HepG2 (cell line): ENCODE measurements around the gene PPDPF. TPM values are rescaled to one million over a fixed set of nuclear protein-coding genes. Genes with fewer than 3 reads are reported as not detected.

ENCODE experiments used
- CAMTA2 ChIP-seq: sonication (generic); formaldehyde crosslinking; IDR thresholded peaks from 2 replicates; pipeline ENCODE4 v1.4.0; 2020; ENCODE audit warnings: mild to moderate bottlenecking, missing genetic modification reagents, borderline replicate concordance
- GZF1 ChIP-seq: sonication (generic); formaldehyde crosslinking; IDR thresholded peaks from 2 replicates; pipeline ENCODE4 v1.5.1; 2020; ENCODE audit warnings: mild to moderate bottlenecking, missing genetic modification reagents
- HMG20A ChIP-seq: IDR thresholded peaks from 2 replicates; pipeline ENCODE4 v1.6.1; 2016; ENCODE audit warnings: borderline replicate concordance
- HMGXB4 ChIP-seq, 2 experiments: sonication (generic) in 1 of 2; formaldehyde crosslinking in 1 of 2; IDR thresholded peaks; 2 replicates each; pipeline versions ENCODE4 v1.4.0 to v1.6.1; 2018 to 2020; ENCODE audit warnings: missing genetic modification reagents in 2 of 2, borderline replicate concordance in 1 of 2, low read depth in 1 of 2, mild to moderate bottlenecking in 1 of 2, missing biosample characterization in 1 of 2
- KDM3A ChIP-seq: IDR thresholded peaks from 2 replicates; pipeline ENCODE4 v1.6.1; 2018; ENCODE audit warnings: low read depth, missing compliant biosample characterization
- KLF11 ChIP-seq: IDR thresholded peaks from 2 replicates; pipeline ENCODE4 v1.6.1; 2016; ENCODE audit warnings: missing compliant biosample characterization
- PLRG1 ChIP-seq: fragments of 450-650 bp; conservative IDR thresholded peaks from 2 replicates; pipeline ENCODE4 v1.6.1; 2016
- SMC3 ChIP-seq: IDR thresholded peaks from 2 replicates; pipeline ENCODE4 v1.6.1; 2011; ENCODE audit warnings: low read length, improper control_type of control experiment
- SNAPC4 ChIP-seq: sonication (generic); formaldehyde crosslinking; IDR thresholded peaks from 2 replicates; pipeline ENCODE4 v1.4.0; 2020; ENCODE audit warnings: mild to moderate bottlenecking, missing genetic modification reagents
- SNAPC5 ChIP-seq: sonication (generic); formaldehyde crosslinking; IDR thresholded peaks from 2 replicates; pipeline ENCODE4 v1.8.1; 2023; ENCODE audit warnings: mild to moderate bottlenecking, missing genetic modification reagents, borderline replicate concordance
- ZFP41 ChIP-seq: sonication (generic); formaldehyde crosslinking; IDR thresholded peaks from 2 replicates; pipeline ENCODE4 v1.4.0; 2020; ENCODE audit warnings: mild to moderate bottlenecking, missing genetic modification reagents, borderline replicate concordance
- ZNF264 ChIP-seq: sonication (generic); formaldehyde crosslinking; IDR thresholded peaks from 2 replicates; pipeline ENCODE4 v1.4.0; 2020; ENCODE audit warnings: missing genetic modification reagents
- ZNF501 ChIP-seq: sonication (generic); formaldehyde crosslinking; IDR thresholded peaks from 2 replicates; pipeline ENCODE4 v1.5.1; 2020; ENCODE audit warnings: mild to moderate bottlenecking, moderate library complexity, missing genetic modification reagents
- ZNF644 ChIP-seq: IDR thresholded peaks from 2 replicates; pipeline ENCODE4 v1.6.1; 2016; ENCODE audit warnings: low read depth
- ZNF691 ChIP-seq: sonication (generic); formaldehyde crosslinking; IDR thresholded peaks from 2 replicates; pipeline ENCODE4 v1.4.0; 2020; ENCODE audit warnings: missing genetic modification reagents, low read depth, mild to moderate bottlenecking, borderline replicate concordance
- ZSCAN29 ChIP-seq: sonication (generic); formaldehyde crosslinking; conservative IDR thresholded peaks from 2 replicates; pipeline ENCODE4 v1.4.0; 2020; ENCODE audit warnings: mild to moderate bottlenecking, missing genetic modification reagents
- polyA plus RNA-seq, 8 experiments: library from polyadenylated mRNA; depleted of rRNA in 3 of 8; stranded (reverse) in 7 of 8; unstranded in 1 of 8; fragments of >200 nt; fragmentation: Illumina TruSeq in 4 of 8; extraction: Trizol in 4 of 8; gene quantifications; 2 replicates each; pipeline versions ENCODE4 v1.2.1 to v1.2.3, GENCODE V29; 2011 to 2016; ENCODE audit warnings: low read depth in 4 of 8, missing spikeins in 1 of 8, mixed read lengths in 1 of 8; ENCODE audit not compliant: insufficient read depth in 1 of 8
- total RNA-seq, 5 experiments: library from RNA; depleted of rRNA; stranded (reverse); fragments of >200 nt; fragmentation: Illumina TruSeq; extraction: Trizol; gene quantifications; 2 replicates each; pipeline ENCODE4 v1.2.3, GENCODE V29; 2016; ENCODE audit warnings: low read depth in 1 of 5
- TF ChIP-seq, protein P1 (sequence below): sonication (generic); formaldehyde crosslinking; IDR thresholded peaks from 2 replicates; pipeline ENCODE4 v1.8.0; 2022; ENCODE audit warnings: mild to moderate bottlenecking, missing genetic modification reagents; ENCODE audit not compliant: insufficient replicate concordance
- TF ChIP-seq, protein P2 (sequence below): sonication (generic); formaldehyde crosslinking; IDR thresholded peaks from 2 replicates; pipeline ENCODE4 v1.8.0; 2022; ENCODE audit warnings: low read depth, missing genetic modification reagents

The PPDPF gene
- total and polyA plus RNA-seq, 2 of the 13 experiments (the other 11 are each of a cell fraction or from before 2014, with no cell fraction given), result 1.8 to 7.0 TPM

- TF ChIP-seq HMGXB4 (CRISPR knock-in tag; IDR thresholded peaks at IDR 0.05; ENCODE audit: borderline replicate concordance in 1 of 2, low read depth in 1 of 2) (peak in 1 of 2 experiments; percentile 45; a peak in 1 of 4 replicates), SNAPC5 (CRISPR knock-in tag) (no peak), ZNF501 (peak; percentile 76), GZF1 (CRISPR knock-in tag) (no peak), KDM3A (CRISPR knock-in tag) (no peak), ZFP41 (CRISPR knock-in tag) (no peak), PLRG1 (no peak), HMG20A (CRISPR knock-in tag) (no peak), ZNF264 (no peak), ZNF644 (CRISPR knock-in tag) (no peak), CAMTA2 (CRISPR knock-in tag) (no peak), ZSCAN29 (CRISPR knock-in tag) (no peak), SMC3 (no peak), ZNF691 (CRISPR knock-in tag) (no peak), KLF11 (CRISPR knock-in tag) (no peak), SNAPC4 (CRISPR knock-in tag) (no peak)
- TF ChIP-seq, protein P1, sequence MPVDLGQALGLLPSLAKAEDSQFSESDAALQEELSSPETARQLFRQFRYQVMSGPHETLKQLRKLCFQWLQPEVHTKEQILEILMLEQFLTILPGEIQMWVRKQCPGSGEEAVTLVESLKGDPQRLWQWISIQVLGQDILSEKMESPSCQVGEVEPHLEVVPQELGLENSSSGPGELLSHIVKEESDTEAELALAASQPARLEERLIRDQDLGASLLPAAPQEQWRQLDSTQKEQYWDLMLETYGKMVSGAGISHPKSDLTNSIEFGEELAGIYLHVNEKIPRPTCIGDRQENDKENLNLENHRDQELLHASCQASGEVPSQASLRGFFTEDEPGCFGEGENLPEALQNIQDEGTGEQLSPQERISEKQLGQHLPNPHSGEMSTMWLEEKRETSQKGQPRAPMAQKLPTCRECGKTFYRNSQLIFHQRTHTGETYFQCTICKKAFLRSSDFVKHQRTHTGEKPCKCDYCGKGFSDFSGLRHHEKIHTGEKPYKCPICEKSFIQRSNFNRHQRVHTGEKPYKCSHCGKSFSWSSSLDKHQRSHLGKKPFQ (CRISPR knock-in tag), result no peak
- TF ChIP-seq, protein P2, sequence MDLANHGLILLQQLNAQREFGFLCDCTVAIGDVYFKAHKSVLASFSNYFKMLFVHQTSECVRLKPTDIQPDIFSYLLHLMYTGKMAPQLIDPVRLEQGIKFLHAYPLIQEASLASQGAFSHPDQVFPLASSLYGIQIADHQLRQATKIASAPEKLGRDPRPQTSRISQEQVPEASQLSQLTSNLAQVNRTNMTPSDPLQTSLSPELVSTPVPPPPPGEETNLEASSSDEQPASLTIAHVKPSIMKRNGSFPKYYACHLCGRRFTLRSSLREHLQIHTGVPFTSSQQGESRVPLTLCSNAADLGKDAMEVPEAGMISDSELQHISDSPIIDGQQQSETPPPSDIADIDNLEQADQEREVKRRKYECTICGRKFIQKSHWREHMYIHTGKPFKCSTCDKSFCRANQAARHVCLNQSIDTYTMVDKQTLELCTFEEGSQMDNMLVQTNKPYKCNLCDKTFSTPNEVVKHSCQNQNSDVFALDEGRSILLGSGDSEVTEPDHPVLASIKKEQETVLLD (CRISPR knock-in tag), result no peak
Measured at GRCh38 chr20:63544241-63544957, 23.8 kb downstream of the PPDPF start (continued).
